GM13977 (cell line): ENCODE results near the gene SERPINA12.

Source experiments
- DNase-seq: peaks from one replicate; pipeline ENCODE4 v3.0.0; 2012; ENCODE audit warnings: low spot score
- in situ Hi-C: fragments of 300-500 bp; cut with MboI; formaldehyde crosslinking; loops from one replicate; pipeline ENCODE4 v1.12.0; 2022; ENCODE audit warnings: low sequenced_read_pairs, low pct_unique_long_range_greater_than_20kb, mixed read lengths, inconsistent platforms; ENCODE audit not compliant: unreplicated experiment
- TF ChIP-seq, protein P1 (sequence below): IDR thresholded peaks from 2 replicates; pipeline ENCODE4 v1.5.1; 2012; ENCODE audit warnings: mild to moderate bottlenecking, control low read depth; ENCODE audit not compliant: insufficient read depth; ENCODE audit errors: extremely low read depth, missing control alignments

SERPINA12 gene

GRCh38 chr14:94462219-94462551 is 47.1 kb downstream of the SERPINA12 start:
- DNase-seq, result no peak
- in situ Hi-C loops, result no loop called here
- TF ChIP-seq, protein P1, sequence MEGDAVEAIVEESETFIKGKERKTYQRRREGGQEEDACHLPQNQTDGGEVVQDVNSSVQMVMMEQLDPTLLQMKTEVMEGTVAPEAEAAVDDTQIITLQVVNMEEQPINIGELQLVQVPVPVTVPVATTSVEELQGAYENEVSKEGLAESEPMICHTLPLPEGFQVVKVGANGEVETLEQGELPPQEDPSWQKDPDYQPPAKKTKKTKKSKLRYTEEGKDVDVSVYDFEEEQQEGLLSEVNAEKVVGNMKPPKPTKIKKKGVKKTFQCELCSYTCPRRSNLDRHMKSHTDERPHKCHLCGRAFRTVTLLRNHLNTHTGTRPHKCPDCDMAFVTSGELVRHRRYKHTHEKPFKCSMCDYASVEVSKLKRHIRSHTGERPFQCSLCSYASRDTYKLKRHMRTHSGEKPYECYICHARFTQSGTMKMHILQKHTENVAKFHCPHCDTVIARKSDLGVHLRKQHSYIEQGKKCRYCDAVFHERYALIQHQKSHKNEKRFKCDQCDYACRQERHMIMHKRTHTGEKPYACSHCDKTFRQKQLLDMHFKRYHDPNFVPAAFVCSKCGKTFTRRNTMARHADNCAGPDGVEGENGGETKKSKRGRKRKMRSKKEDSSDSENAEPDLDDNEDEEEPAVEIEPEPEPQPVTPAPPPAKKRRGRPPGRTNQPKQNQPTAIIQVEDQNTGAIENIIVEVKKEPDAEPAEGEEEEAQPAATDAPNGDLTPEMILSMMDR, result no peak

GRCh38 chr14:94461526-94462218 is 47.6 kb downstream of the SERPINA12 start:
- in situ Hi-C loops, result no loop called here
- TF ChIP-seq, protein P1, result no peak
- DNase-seq, result no peak

DNA sequence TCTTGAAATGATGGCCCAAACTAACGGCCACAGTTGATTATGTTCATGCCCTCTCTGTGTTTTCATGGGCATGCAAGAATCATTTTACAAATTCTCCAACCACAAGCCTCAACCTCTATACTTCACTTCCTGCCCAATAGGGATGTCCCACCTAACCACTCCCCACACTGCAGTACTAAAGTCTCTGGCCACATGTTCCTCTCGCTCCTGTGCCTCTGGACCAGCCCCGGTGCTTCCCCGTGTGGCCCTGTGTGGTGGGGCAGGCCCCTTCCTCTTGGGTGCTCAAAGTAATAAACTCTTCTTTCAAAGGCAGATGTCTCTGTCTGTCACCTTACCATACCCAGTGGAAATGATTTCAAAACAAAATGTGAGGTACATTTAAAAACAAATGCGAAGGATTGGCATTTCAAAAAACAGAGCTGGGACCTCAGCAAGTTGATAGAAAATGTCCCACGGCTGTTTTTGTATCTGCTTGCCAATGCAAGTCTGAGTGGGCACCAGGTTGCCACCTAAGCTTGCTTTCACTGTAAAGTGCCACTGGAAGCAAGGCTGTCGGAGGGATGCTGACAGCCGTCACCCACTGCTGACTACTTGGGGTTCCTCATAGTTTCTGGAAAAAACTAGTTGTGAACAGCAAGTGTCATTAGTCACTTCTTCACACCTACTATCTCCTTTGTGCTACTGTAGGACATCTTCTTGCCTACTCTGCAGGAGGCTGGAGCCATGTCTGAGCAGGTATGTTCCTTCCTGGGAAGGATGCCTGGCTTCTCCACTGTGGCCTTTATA is 48.4 kb downstream of the SERPINA12 start:
- in situ Hi-C loops, result no loop called here
- no peak for DNase-seq
- TF ChIP-seq, protein P1, result no peak

- in situ Hi-C loops, result no loop called here
- no peak for DNase-seq
- TF ChIP-seq, protein P1, result no peak
Observed at GRCh38 chr14:94458558-94459205, 50.6 kb downstream of the SERPINA12 start.

- TF ChIP-seq, protein P1, result no peak
- in situ Hi-C loops, result no loop called here
- DNase-seq, result no peak
Observed at GRCh38 chr14:94458096-94458495, 51.2 kb downstream of the SERPINA12 start.

DNA sequence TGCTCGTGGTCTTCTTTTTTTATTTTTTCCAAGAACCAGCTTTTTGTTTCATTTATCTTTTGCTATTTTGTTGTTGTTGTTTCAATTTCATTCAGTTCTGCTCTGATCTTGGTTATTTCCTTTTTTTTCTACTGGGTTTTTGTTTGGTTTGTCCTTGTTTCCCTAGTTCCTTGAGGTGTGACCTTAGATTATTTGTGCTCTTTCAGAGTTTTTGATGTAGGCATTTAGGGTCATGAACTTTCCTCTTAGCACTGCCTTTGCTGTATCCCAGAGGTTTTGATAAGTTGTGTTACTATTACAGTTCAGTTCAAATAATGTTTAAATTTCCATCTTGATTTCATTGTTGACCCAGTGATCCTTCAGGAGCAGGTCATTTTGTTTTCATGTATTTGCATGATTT is 53.3 kb downstream of the SERPINA12 start:
- no peak for DNase-seq
- in situ Hi-C loops, result no loop called here
- TF ChIP-seq, protein P1, result no peak
